Fibroblast of lung (primary cell): ENCODE results near the gene SCN4A. TPM values are rescaled to one million over a fixed set of nuclear protein-coding genes. Genes with fewer than 3 reads are reported as not detected.

Experiments
- DNase-seq, 2 donors: peaks; one replicate each; pipeline versions ENCODE4 v3.0.0 to v3.0.0-alpha.2; 2010; ENCODE audit warnings: low read depth in 2 of 2
- H2AFZ ChIP-seq: 2 replicates; pipeline ENCODE4 v1.5.1; 2012; ENCODE audit warnings: low read length, control low read depth, inconsistent platforms
- H3K27ac ChIP-seq: 2 replicates; pipeline ENCODE4 v1.5.1; 2011; ENCODE audit warnings: low read length, control low read depth; ENCODE audit not compliant: insufficient read depth
- H3K27me3 ChIP-seq: 2 replicates; pipeline ENCODE4 v1.5.1; 2011; ENCODE audit warnings: mild to moderate bottlenecking, low read length; ENCODE audit not compliant: control insufficient read depth, insufficient read depth
- H3K36me3 ChIP-seq: 2 replicates; pipeline ENCODE4 v1.5.1; 2011; ENCODE audit warnings: low read length; ENCODE audit not compliant: control insufficient read depth, insufficient read depth
- H3K4me1 ChIP-seq: 2 replicates; pipeline ENCODE4 v1.5.1; 2011; ENCODE audit warnings: low read length; ENCODE audit not compliant: control insufficient read depth, insufficient read depth; ENCODE audit errors: extremely low read depth
- H3K4me2 ChIP-seq: 2 replicates; pipeline ENCODE4 v1.5.1; 2011; ENCODE audit warnings: low read length, control low read depth; ENCODE audit not compliant: insufficient read depth; ENCODE audit errors: extremely low read depth
- H3K4me3 ChIP-seq, 4 experiments: fragments of 200-600 bp in 1 of 4; sonication (generic) in 1 of 4; replicated peaks in 1 of 4; 2 replicates each; pipeline ENCODE4 v1.5.1; 2011 to 2016; ENCODE audit warnings: low read length in 4 of 4, low read depth in 3 of 4, mild to moderate bottlenecking in 3 of 4, control low read depth in 2 of 4, inconsistent platforms in 1 of 4, mixed read lengths in 1 of 4; ENCODE audit not compliant: insufficient read depth in 1 of 4; ENCODE audit errors: control extremely low read depth in 1 of 4
- H3K79me2 ChIP-seq: 2 replicates; pipeline ENCODE4 v1.5.1; 2012; ENCODE audit warnings: mild to moderate bottlenecking, low read length, inconsistent platforms; ENCODE audit not compliant: control insufficient read depth, insufficient read depth
- H3K9ac ChIP-seq: 2 replicates; pipeline ENCODE4 v1.5.1; 2011; ENCODE audit warnings: mild to moderate bottlenecking, low read length, control low read depth; ENCODE audit not compliant: insufficient read depth
- H3K9me3 ChIP-seq: 2 replicates; pipeline ENCODE4 v1.5.1; 2012; ENCODE audit warnings: low read depth, low read length; ENCODE audit not compliant: control insufficient read depth, insufficient read depth
- H4K20me1 ChIP-seq: 2 replicates; pipeline ENCODE4 v1.5.1; 2011; ENCODE audit warnings: low read length; ENCODE audit not compliant: control insufficient read depth, insufficient read depth; ENCODE audit errors: extremely low read depth
- EZH2 ChIP-seq: IDR thresholded peaks from 2 replicates; pipeline ENCODE4 v1.5.1; 2012; ENCODE audit warnings: low read length, control low read depth, mild to moderate bottlenecking; ENCODE audit errors: missing control alignments
- polyA plus RNA-seq, 2 donors: library from polyadenylated mRNA; depleted of rRNA in 1 of 2; stranded (reverse) in 1 of 2; unstranded in 1 of 2; fragments of >200 nt; gene quantifications; 2 replicates each; pipeline ENCODE4 v1.2.1, GENCODE V29; 2011 to 2012; ENCODE audit warnings: missing spikeins in 1 of 2
- total RNA-seq: library from RNA; depleted of rRNA; stranded (reverse); fragments of >200 nt; gene quantifications from 2 replicates; pipeline ENCODE4 v1.2.1, GENCODE V29; 2014
- TF ChIP-seq, protein P1 (sequence below), 2 donors: IDR thresholded peaks in 1 of 2; conservative IDR thresholded peaks in 1 of 2; 1 replicate in 1 of 2; 2 replicates in 1 of 2; pipeline ENCODE4 v1.5.1; 2011 to 2012; ENCODE audit warnings: low read length in 2 of 2, control low read depth in 1 of 2, inconsistent platforms in 1 of 2, low read depth in 1 of 2, mild to moderate bottlenecking in 1 of 2

Gene SCN4A
- total and polyA plus RNA-seq, 2 donors (not counting 1 experiment from before 2014, with no cell fraction given) = 0.83 TPM; not detected in 1

DNA sequence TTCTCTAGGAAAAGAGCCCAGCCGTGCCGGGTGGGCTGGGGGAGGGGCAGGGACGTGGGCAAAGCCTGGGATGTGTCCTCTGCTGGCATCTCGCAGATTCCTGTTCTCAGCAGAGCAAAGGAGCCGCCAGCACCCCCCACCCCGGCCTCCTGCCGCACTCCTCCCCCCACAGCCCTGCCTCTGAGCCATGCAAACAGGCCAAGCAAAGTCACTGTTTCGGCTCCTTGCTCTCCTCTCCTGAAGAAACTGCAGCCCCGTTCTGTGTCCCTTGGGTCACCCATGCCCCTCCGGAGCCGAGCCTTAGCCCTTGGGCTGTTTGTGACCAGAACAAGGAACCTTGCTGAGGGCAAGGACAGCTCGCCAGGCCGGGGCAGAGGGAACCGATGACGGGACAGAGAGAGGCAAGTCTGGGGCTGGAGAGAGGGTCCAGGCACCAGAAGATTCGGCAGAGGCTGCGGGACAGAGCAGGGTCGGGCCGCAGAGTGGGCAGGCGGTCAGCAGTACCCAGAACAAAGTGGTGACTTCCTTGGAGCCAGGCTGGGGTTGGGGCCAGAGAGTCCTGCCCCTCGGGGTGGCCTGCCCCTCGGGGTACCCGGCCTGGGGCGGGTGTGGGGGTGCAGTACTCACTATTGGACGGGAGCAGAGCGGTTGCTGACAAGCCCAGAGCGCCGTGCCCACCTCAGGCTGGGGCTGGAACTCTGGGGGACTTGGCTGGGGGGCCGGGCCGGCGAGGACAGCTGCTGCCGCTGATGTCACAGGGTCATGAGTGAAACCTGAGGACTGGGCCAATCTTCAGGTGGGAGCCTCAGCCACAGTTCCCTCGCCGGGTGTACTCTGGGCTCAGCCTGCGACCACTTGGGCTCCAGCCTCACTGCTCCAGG lies 16.3 kb upstream of the SCN4A start:
- no peak overlapping the region for H3K9ac ChIP-seq
- DNase-seq = no peak

DNA sequence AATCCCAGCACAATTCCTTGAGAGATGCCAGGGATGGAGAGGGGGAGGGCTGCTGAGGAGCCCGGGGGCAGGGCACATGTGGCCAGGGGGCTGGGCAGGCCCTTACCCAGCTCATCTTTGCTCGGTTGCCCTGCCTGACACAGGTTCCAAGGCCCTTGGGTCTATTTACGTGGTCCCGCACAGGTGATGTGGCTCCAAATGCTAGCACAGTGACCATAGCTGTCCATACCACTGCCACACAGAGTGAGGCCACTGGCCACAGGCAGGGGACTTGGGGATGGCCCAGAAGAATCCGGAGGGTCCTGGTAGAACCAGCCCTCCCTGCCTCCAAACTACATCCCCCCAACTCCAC lies 15.4 kb upstream of the SCN4A start:
- Histone ChIP-seq H3K4me1 (peaks cover 3% of the 10 kb centered on the region), H3K36me3 (no peaks in the 10 kb centered on the region), H3K79me2 (no peaks in the 10 kb centered on the region), H3K27ac (no peak overlapping the region), H3K9ac (no peak overlapping the region), H4K20me1 (no peaks in the 10 kb centered on the region), H3K4me2 (no peak overlapping the region), H3K27me3 (peaks cover 17% of the 10 kb centered on the region), H2AFZ (no peak overlapping the region), H3K9me3 (no peaks in the 10 kb centered on the region), H3K4me3 (no peak overlapping the region)
- TF ChIP-seq, protein P1, sequence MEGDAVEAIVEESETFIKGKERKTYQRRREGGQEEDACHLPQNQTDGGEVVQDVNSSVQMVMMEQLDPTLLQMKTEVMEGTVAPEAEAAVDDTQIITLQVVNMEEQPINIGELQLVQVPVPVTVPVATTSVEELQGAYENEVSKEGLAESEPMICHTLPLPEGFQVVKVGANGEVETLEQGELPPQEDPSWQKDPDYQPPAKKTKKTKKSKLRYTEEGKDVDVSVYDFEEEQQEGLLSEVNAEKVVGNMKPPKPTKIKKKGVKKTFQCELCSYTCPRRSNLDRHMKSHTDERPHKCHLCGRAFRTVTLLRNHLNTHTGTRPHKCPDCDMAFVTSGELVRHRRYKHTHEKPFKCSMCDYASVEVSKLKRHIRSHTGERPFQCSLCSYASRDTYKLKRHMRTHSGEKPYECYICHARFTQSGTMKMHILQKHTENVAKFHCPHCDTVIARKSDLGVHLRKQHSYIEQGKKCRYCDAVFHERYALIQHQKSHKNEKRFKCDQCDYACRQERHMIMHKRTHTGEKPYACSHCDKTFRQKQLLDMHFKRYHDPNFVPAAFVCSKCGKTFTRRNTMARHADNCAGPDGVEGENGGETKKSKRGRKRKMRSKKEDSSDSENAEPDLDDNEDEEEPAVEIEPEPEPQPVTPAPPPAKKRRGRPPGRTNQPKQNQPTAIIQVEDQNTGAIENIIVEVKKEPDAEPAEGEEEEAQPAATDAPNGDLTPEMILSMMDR (conservative IDR thresholded peaks at IDR 0.05 in 1 of 2, IDR thresholded peaks at IDR 0.05 in 1 of 2; ENCODE audit: low read depth in 1 of 2, low read length in 2 of 2) = no peak
- TF ChIP-seq EZH2 = no peak
- no peak for DNase-seq

More for the DNA sequence above, 16.3 kb upstream of the SCN4A start:
- Histone ChIP-seq H3K36me3 (no peaks in the 10 kb centered on the region), H3K4me1 (peaks cover 3% of the 10 kb centered on the region), H3K27ac (no peak overlapping the region), H3K27me3 (peaks cover 17% of the 10 kb centered on the region), H2AFZ (peak overlapping the region; percentile 39), H3K79me2 (no peaks in the 10 kb centered on the region), H3K4me2 (no peak overlapping the region), H3K4me3 (no peak overlapping the region), H3K9me3 (no peaks in the 10 kb centered on the region), H4K20me1 (no peaks in the 10 kb centered on the region)
- TF ChIP-seq, protein P1 (conservative IDR thresholded peaks at IDR 0.05 in 1 of 2, IDR thresholded peaks at IDR 0.05 in 1 of 2; ENCODE audit: low read depth in 1 of 2, low read length in 2 of 2) = no peak
- no peak for TF ChIP-seq EZH2

DNA sequence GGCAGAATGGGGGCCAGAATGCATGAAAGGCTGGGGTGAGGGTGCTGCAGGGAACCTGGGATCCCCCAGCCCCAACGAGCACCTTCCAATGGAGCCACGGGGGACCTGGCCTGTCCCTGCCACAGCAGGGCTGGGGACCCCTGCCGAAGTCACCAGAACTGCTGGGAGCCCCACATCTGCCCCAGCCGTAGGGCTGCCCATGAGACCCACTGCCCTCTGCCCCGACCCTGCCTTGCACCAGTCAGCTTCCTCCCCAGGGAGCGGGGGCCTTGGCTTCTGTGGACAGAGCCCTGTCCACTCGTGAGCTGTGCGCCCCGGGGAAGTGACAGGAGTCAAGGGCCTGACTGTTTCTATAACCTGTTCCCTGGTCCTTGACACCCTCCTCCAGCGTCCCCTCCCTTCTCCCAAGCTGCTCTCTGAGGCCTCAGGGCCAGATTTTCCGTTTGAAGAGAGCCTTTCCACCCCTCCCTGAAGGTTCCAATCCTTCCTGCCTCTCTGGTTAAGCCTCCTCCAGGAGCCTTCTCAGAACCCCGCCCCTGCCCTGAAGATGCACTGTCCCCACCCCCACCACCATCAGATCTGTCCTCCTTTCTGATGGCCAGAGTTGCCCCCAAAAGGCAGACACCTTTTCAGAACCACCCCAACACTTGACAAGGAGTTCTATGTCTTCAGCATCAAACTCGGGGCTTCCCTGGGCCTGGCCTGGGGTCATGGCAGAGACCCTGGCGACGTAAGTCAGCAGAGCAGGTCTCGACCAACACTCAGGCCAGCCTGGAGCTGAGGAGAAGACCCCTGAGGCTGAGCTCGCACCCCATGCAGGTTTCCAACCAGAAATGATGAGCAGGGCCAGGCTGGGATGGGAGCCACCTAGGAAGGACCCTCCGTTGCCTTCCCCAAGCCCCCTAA lies 14.8 kb upstream of the SCN4A start:
- Histone ChIP-seq H3K79me2 (no peaks in the 10 kb centered on the region), H3K4me3 (no peak overlapping the region), H3K9ac (no peak overlapping the region), H3K4me2 (no peak overlapping the region), H3K27ac (no peak overlapping the region), H4K20me1 (no peaks in the 10 kb centered on the region), H3K9me3 (no peaks in the 10 kb centered on the region), H2AFZ (no peak overlapping the region), H3K36me3 (no peaks in the 10 kb centered on the region), H3K27me3 (peaks cover 12% of the 10 kb centered on the region), H3K4me1 (peaks cover 3% of the 10 kb centered on the region)
- TF ChIP-seq, protein P1 (conservative IDR thresholded peaks at IDR 0.05 in 1 of 2, IDR thresholded peaks at IDR 0.05 in 1 of 2; ENCODE audit: low read depth in 1 of 2, low read length in 2 of 2) = no peak
- TF ChIP-seq EZH2 = no peak
- no peak for DNase-seq
